H1 (cell line): ENCODE results near the gene GALT. TPM values are rescaled to one million over a fixed set of nuclear protein-coding genes. Genes with fewer than 3 reads are reported as not detected.

Experiments used
- CTCF ChIA-PET: fragments of 300-600 bp; sonication (Branson Sonifier 250); formaldehyde crosslinking; loops from one replicate; lab custom pipeline; 2021; ENCODE audit not compliant: partially characterized antibody; lab: Charles Lee
- POLR2A ChIA-PET: fragments of 300-600 bp; sonication (Branson Sonifier 250); formaldehyde crosslinking; loops from one replicate; lab custom pipeline; 2021; ENCODE audit warnings: inconsistent platforms; ENCODE audit not compliant: partially characterized antibody; lab: Charles Lee
- DNase-seq, 2 experiments: peaks; one replicate each; pipeline versions ENCODE4 v3.0.0 to v3.0.0-alpha.2; 2010 to 2022; ENCODE audit warnings: low spot score in 2 of 2, low read depth in 1 of 2, mixed read lengths in 1 of 2
- FAIRE-seq: peaks from 2 replicates; lab custom pipeline; 2011; peaks lifted over from hg19 to GRCh38; lab: Jason Lieb, UNC
- H2AFZ ChIP-seq: 2 replicates; pipeline ENCODE4 v1.8.1; 2012; ENCODE audit warnings: low read length, inconsistent platforms
- H2AK5ac ChIP-seq: 2 replicates; pipeline ENCODE4 v1.6.1; 2013; ENCODE audit warnings: low read depth, low read length
- H2BK120ac ChIP-seq: replicated peaks from 2 replicates; pipeline ENCODE3; 2013; ENCODE audit warnings: low read depth, low read length, inconsistent platforms
- H2BK12ac ChIP-seq: 2 replicates; pipeline ENCODE4 v1.6.1; 2013; ENCODE audit warnings: low read depth, low read length
- H2BK15ac ChIP-seq: 2 replicates; pipeline ENCODE4 v1.6.1; 2013; ENCODE audit warnings: low read length
- H2BK20ac ChIP-seq: 2 replicates; pipeline ENCODE4 v1.6.1; 2013; ENCODE audit warnings: low read length
- H2BK5ac ChIP-seq: 2 replicates; pipeline ENCODE4 v1.6.1; 2013; ENCODE audit warnings: low read depth, low read length
- H3K14ac ChIP-seq: 2 replicates; pipeline ENCODE4 v1.6.1; 2013; ENCODE audit warnings: inconsistent platforms; ENCODE audit not compliant: insufficient read length
- H3K18ac ChIP-seq: 2 replicates; pipeline ENCODE4 v1.6.1; 2013; ENCODE audit warnings: low read length; ENCODE audit errors: extremely low read depth
- H3K23ac ChIP-seq: 2 replicates; pipeline ENCODE4 v1.6.1; 2013; ENCODE audit warnings: inconsistent platforms; ENCODE audit not compliant: insufficient read length
- H3K23me2 ChIP-seq: 2 replicates; pipeline ENCODE4 v1.6.1; 2013; ENCODE audit warnings: low read depth, low read length
- H3K27ac ChIP-seq: 2 replicates; pipeline ENCODE4 v1.6.1; 2011; ENCODE audit warnings: low read depth, low read length, inconsistent platforms
- H3K27me3 ChIP-seq, 4 experiments: replicated peaks in 1 of 4; 1 replicate in 1 of 4; 2 replicates in 3 of 4; pipeline versions ENCODE4 v1.6.1 to v1.8.1; 2011 to 2013; ENCODE audit warnings: low read length in 3 of 4, mild to moderate bottlenecking in 3 of 4, inconsistent platforms in 2 of 4, mixed read lengths in 2 of 4, moderate library complexity in 1 of 4; ENCODE audit not compliant: control insufficient read depth in 3 of 4, insufficient read depth in 3 of 4; ENCODE audit errors: extremely low read depth in 1 of 4
- H3K36me3 ChIP-seq, 4 experiments: 2 replicates each; pipeline versions ENCODE4 v1.6.1 to v1.8.1; 2011 to 2013; ENCODE audit warnings: mild to moderate bottlenecking in 4 of 4, low read length in 3 of 4, moderate library complexity in 2 of 4, control low read depth in 1 of 4, inconsistent platforms in 1 of 4; ENCODE audit not compliant: insufficient read depth in 4 of 4, control insufficient read depth in 2 of 4
- H3K4ac ChIP-seq: replicated peaks from 2 replicates; pipeline ENCODE3; 2013; ENCODE audit warnings: low read length, low read depth, mixed read lengths, inconsistent platforms; ENCODE audit not compliant: insufficient read length
- H3K4me1 ChIP-seq, 4 experiments: replicated peaks in 1 of 4; 1 replicate in 1 of 4; 2 replicates in 3 of 4; pipeline versions ENCODE4 v1.6.1 to v1.8.1; 2011 to 2013; ENCODE audit warnings: low read length in 3 of 4, inconsistent platforms in 2 of 4, mixed read lengths in 1 of 4; ENCODE audit not compliant: insufficient read depth in 4 of 4, control insufficient read depth in 3 of 4
- H3K4me2 ChIP-seq, 2 experiments: 2 replicates each; pipeline versions ENCODE4 v1.6.1 to v1.8.1; 2011 to 2013; ENCODE audit warnings: low read depth in 2 of 2, low read length in 2 of 2, control low read depth in 1 of 2, inconsistent platforms in 1 of 2, mild to moderate bottlenecking in 1 of 2; ENCODE audit not compliant: insufficient read depth in 1 of 2
- H3K4me3 ChIP-seq, 4 experiments: fragments of 200-600, 300-600 bp in 1 of 4; sonication (generic), shearing (Covaris generic), sonication (Bioruptor Twin) in 1 of 4; 2 replicates each; pipeline versions ENCODE4 v1.5.1 to v1.8.1; 2011 to 2016; ENCODE audit warnings: low read length in 4 of 4, low read depth in 3 of 4, control low read depth in 2 of 4, inconsistent platforms in 2 of 4, mild to moderate bottlenecking in 2 of 4, mixed read lengths in 1 of 4, moderate library complexity in 1 of 4; ENCODE audit not compliant: insufficient read depth in 2 of 4; ENCODE audit errors: extremely low read depth in 1 of 4
- H3K56ac ChIP-seq: replicated peaks from 2 replicates; pipeline ENCODE3; 2013; ENCODE audit warnings: low read depth, mild to moderate bottlenecking, mixed read lengths, low read length, inconsistent platforms; ENCODE audit not compliant: insufficient read length
- H3K79me1 ChIP-seq: 2 replicates; pipeline ENCODE4 v1.6.1; 2013; ENCODE audit warnings: low read depth, low read length, control low read depth
- H3K79me2 ChIP-seq, 2 experiments: 2 replicates each; pipeline versions ENCODE4 v1.6.1 to v1.8.1; 2012 to 2013; ENCODE audit warnings: low read length in 2 of 2, mild to moderate bottlenecking in 2 of 2, inconsistent platforms in 1 of 2; ENCODE audit not compliant: insufficient read depth in 2 of 2, control insufficient read depth in 1 of 2
- H3K9ac ChIP-seq, 4 experiments: replicated peaks in 1 of 4; 1 replicate in 1 of 4; 2 replicates in 3 of 4; pipeline versions ENCODE4 v1.6.1 to v1.8.1; 2011 to 2013; ENCODE audit warnings: low read depth in 3 of 4, low read length in 3 of 4, control low read depth in 2 of 4, mild to moderate bottlenecking in 2 of 4, moderate library complexity in 2 of 4, inconsistent platforms in 1 of 4; ENCODE audit errors: extremely low read depth in 1 of 4
- H3K9me3 ChIP-seq, 2 experiments: 2 replicates each; pipeline versions ENCODE4 v1.6.1 to v1.8.1; 2012 to 2013; ENCODE audit warnings: mild to moderate bottlenecking in 2 of 2, moderate library complexity in 2 of 2, control low read depth in 1 of 2, inconsistent platforms in 1 of 2, low read depth in 1 of 2, low read length in 1 of 2, mixed read lengths in 1 of 2; ENCODE audit not compliant: insufficient read depth in 2 of 2
- H4K20me1 ChIP-seq, 2 experiments: replicated peaks in 1 of 2; 2 replicates each; pipeline versions ENCODE3 to v1.8.1; 2011 to 2013; ENCODE audit warnings: inconsistent platforms in 2 of 2, low read length in 2 of 2, mild to moderate bottlenecking in 1 of 2; ENCODE audit not compliant: insufficient read depth in 2 of 2, control insufficient read depth in 1 of 2
- H4K5ac ChIP-seq: 2 replicates; pipeline ENCODE4 v1.6.1; 2013; ENCODE audit warnings: low read length, low read depth, mixed read lengths, inconsistent platforms; ENCODE audit not compliant: insufficient read length
- H4K8ac ChIP-seq: 2 replicates; pipeline ENCODE4 v1.8.0; 2013; ENCODE audit warnings: mild to moderate bottlenecking, moderate library complexity, low read length, inconsistent platforms; ENCODE audit not compliant: insufficient read depth; ENCODE audit errors: extremely low read depth
- H4K91ac ChIP-seq: replicated peaks from 2 replicates; pipeline ENCODE3; 2013; ENCODE audit warnings: low read length, mixed read lengths, inconsistent platforms; ENCODE audit not compliant: insufficient read length
- CBX8 ChIP-seq: fragments of 300-800, 300-1000 bp; sonication (generic); IDR thresholded peaks from 2 replicates; pipeline ENCODE4 v1.7.1; 2016; ENCODE audit warnings: low read depth, low read length, borderline replicate concordance
- CREB1 ChIP-seq: IDR thresholded peaks from 2 replicates; pipeline ENCODE4 v1.6.1; 2012; ENCODE audit warnings: inconsistent platforms
- HDAC6 ChIP-seq: IDR thresholded peaks from one replicate; pipeline ENCODE4 v1.7.1; 2012; ENCODE audit warnings: low read depth, mild to moderate bottlenecking, inconsistent platforms, low read length, moderate library complexity
- MAFK ChIP-seq: IDR thresholded peaks from 2 replicates; pipeline ENCODE4 v1.6.1; 2012; ENCODE audit warnings: low read depth, mild to moderate bottlenecking, improper control_type of control experiment, low read length
- RBBP5 ChIP-seq: IDR thresholded peaks from 2 replicates; pipeline ENCODE4 v1.7.1; 2012; ENCODE audit warnings: low read depth, mild to moderate bottlenecking, inconsistent platforms, low read length, moderate library complexity, borderline replicate concordance
- RFX5 ChIP-seq: IDR thresholded peaks from 2 replicates; pipeline ENCODE4 v1.6.1; 2011; ENCODE audit warnings: low read depth, low read length, improper control_type of control experiment, borderline replicate concordance
- SP1 ChIP-seq: IDR thresholded peaks from 2 replicates; pipeline ENCODE4 v1.6.1; 2011; ENCODE audit warnings: low read depth, low read length
- SP2 ChIP-seq: IDR thresholded peaks from 2 replicates; pipeline ENCODE4 v1.6.1; 2012; ENCODE audit warnings: mild to moderate bottlenecking, low read length, inconsistent platforms
- SP4 ChIP-seq: IDR thresholded peaks from 2 replicates; pipeline ENCODE4 v1.6.1; 2012; ENCODE audit warnings: low read length, inconsistent platforms
- SUZ12 ChIP-seq: fragments of 200-600 bp; sonication (generic); IDR thresholded peaks from 2 replicates; pipeline ENCODE4 v1.6.1; 2012; ENCODE audit warnings: mild to moderate bottlenecking, inconsistent platforms, low read length, moderate library complexity, mixed read lengths
- TAF7 ChIP-seq: optimal IDR thresholded peaks from 2 replicates; pipeline ENCODE3; 2011; ENCODE audit warnings: low read depth, mild to moderate bottlenecking, inconsistent platforms, low read length, moderate library complexity, borderline replicate concordance
- TBP ChIP-seq: IDR thresholded peaks from 2 replicates; pipeline ENCODE4 v1.6.1; 2011; ENCODE audit warnings: low read depth, low read length, improper control_type of control experiment
- WGBS, 2 experiments: shearing (Covaris generic) in 1 of 2; methylation state at CpG; one replicate each; pipeline versions ENCODE4 v1.1.6 to v1.1.7; 2013 to 2015; ENCODE audit warnings: low lambda C conversion rate in 2 of 2, mixed read lengths in 2 of 2, inconsistent platforms in 1 of 2, low coverage in 1 of 2, missing lambda C conversion rate in 1 of 2; ENCODE audit not compliant: insufficient replicate concordance in 2 of 2, insufficient coverage in 1 of 2, insufficient read length in 1 of 2; ENCODE audit errors: extremely low coverage in 1 of 2, missing lambda C conversion rate in 1 of 2; 5-methylcytosine and 5-hydroxymethylcytosine counted together
- polyA plus RNA-seq, 7 experiments: library from polyadenylated mRNA; depleted of rRNA in 3 of 7; stranded (reverse) in 5 of 7; unstranded in 2 of 7; fragments of >200 nt in 5 of 7; fragments of 200-250 nt in 2 of 7; gene quantifications; 1 replicate in 5 of 7; 2 replicates in 1 of 7; 4 replicates in 1 of 7; pipeline versions ENCODE4 v1.2.1 to v1.2.3, GENCODE V29; 2011 to 2013; ENCODE audit warnings: missing spikeins in 2 of 7, mixed read lengths in 2 of 7
- total RNA-seq: library from RNA; stranded (reverse); fragmentation: NEBNext Ultra II Directional; extraction: Animal tissue kit (Norgen Biotek cat#: 25700); gene quantifications from 2 replicates; pipeline ENCODE4 v1.2.1, GENCODE V29; 2021
- TF ChIP-seq, protein P1 (sequence below): IDR thresholded peaks from 2 replicates; pipeline ENCODE4 v1.6.1; 2012; ENCODE audit warnings: inconsistent platforms

The GALT gene
- total and polyA plus RNA-seq, 2 of the 8 experiments (the other 6 are each of a cell fraction or from before 2014, with no cell fraction given) = 21.9 to 50.6 TPM

- Histone ChIP-seq H3K4ac (no peak overlapping the region), H2BK12ac (no peak overlapping the region), H2BK20ac (no peak overlapping the region), H2BK15ac (no peak overlapping the region), H3K23ac (no peak overlapping the region), H3K27ac (no peak overlapping the region), H3K4me2 (no peak overlapping the region), H3K36me3 (no peaks in the 10 kb centered on the region), H2BK120ac (no peak overlapping the region), H3K56ac (no peak overlapping the region), H4K91ac (no peak overlapping the region), H2AK5ac (no peak overlapping the region), H2AFZ (no peak overlapping the region), H4K20me1 (no peaks in the 10 kb centered on the region), H3K23me2 (no peaks in the 10 kb centered on the region; the same call in 1 of the 2 replicates), H2BK5ac (no peak overlapping the region), H4K8ac (no peak overlapping the region), H3K79me2 (no peaks in the 10 kb centered on the region), H3K27me3 (no peaks in the 10 kb centered on the region), H3K18ac (no peak overlapping the region), H3K4me1 (peaks cover 0 to 3% (median 1%) of the 10 kb centered on the region in 4 experiments; a peak in 2 of 7 replicates), H3K79me1 (no peaks in the 10 kb centered on the region), H4K5ac (no peak overlapping the region), H3K4me3 (no peak overlapping the region), H3K9ac (no peak overlapping the region), H3K9me3 (no peaks in the 10 kb centered on the region), H3K14ac (no peak overlapping the region)
- DNase-seq (no peak), FAIRE-seq (no peak)
- CTCF ChIA-PET = interaction anchor here (1.0 to 12.6 kb wide), 4 partner anchors 10 to 16 kb away, joined by 4 to 147 read pairs (median 22); no protein-coding TSS in a partner anchor
- WGBS, 2 experiments = 94% methylated on average over 4 of the region's 4 CpGs; no CpG with 5 or more reads in 1 of the 2 experiments
- POLR2A ChIA-PET = no interaction called here
- TF ChIP-seq TBP (no peak), SP1 (no peak), HDAC6 (no peak), SUZ12 (no peak), MAFK (no peak), SP2 (no peak), SP4 (no peak), RBBP5 (no peak), CREB1 (no peak), TAF7 (no peak), CBX8 (no peak), RFX5 (no peak)
- TF ChIP-seq, protein P1, sequence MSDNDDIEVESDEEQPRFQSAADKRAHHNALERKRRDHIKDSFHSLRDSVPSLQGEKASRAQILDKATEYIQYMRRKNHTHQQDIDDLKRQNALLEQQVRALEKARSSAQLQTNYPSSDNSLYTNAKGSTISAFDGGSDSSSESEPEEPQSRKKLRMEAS = no peak
Measured at GRCh38 chr9:34684816-34685215, 38.3 kb downstream of the GALT start.
